Loucy (cell line): Measurements from ENCODE around the gene ARHGAP6.

Source experiments
- H2AFZ ChIP-seq: fragments of 200-600 bp; sonication (generic); 2 replicates; pipeline ENCODE4 v1.6.0; 2016; ENCODE audit warnings: antibody characterized with exemption, mild to moderate bottlenecking, low read length, moderate library complexity
- H3F3A ChIP-seq: fragments of 200-600 bp; 2 replicates; pipeline ENCODE4 v1.6.0; 2016; ENCODE audit warnings: antibody characterized with exemption, low read depth, mild to moderate bottlenecking
- H3K27me3 ChIP-seq: fragments of 200-600 bp; sonication (generic); 2 replicates; pipeline ENCODE4 v1.6.1; 2014; ENCODE audit warnings: low read length, mild to moderate bottlenecking; ENCODE audit not compliant: insufficient read depth, poor library complexity, severe bottlenecking
- H3K36me3 ChIP-seq: fragments of 200-600 bp; sonication (generic); 2 replicates; pipeline ENCODE4 v1.6.1; 2016; ENCODE audit warnings: low read length; ENCODE audit not compliant: insufficient read depth
- H3K4me1 ChIP-seq: fragments of 200-600 bp; sonication (generic); 2 replicates; pipeline ENCODE4 v1.5.1; 2014; ENCODE audit warnings: low read length, mild to moderate bottlenecking; ENCODE audit not compliant: insufficient read depth, poor library complexity, severe bottlenecking
- H3K4me2 ChIP-seq: fragments of 200-600 bp; sonication (generic); 2 replicates; pipeline ENCODE4 v1.6.0; 2014; ENCODE audit warnings: antibody characterized with exemption, low read length, low read depth, mild to moderate bottlenecking; ENCODE audit not compliant: poor library complexity, severe bottlenecking
- H3K4me3 ChIP-seq: fragments of 200-600 bp; sonication (generic); 2 replicates; pipeline ENCODE4 v1.5.1; 2014; ENCODE audit warnings: low read length, mild to moderate bottlenecking, mixed read lengths; ENCODE audit not compliant: poor library complexity, severe bottlenecking
- H3K79me2 ChIP-seq: fragments of 200-600 bp; sonication (generic); 2 replicates; pipeline ENCODE4 v1.6.1; 2014; ENCODE audit warnings: low read length; ENCODE audit not compliant: insufficient read depth
- H3K9ac ChIP-seq: fragments of 200-600 bp; sonication (generic); 2 replicates; pipeline ENCODE4 v1.6.0; 2014; ENCODE audit warnings: mild to moderate bottlenecking, low read depth, low read length, moderate library complexity; ENCODE audit not compliant: poor library complexity, severe bottlenecking
- H3K9me2 ChIP-seq: fragments of 200-600 bp; sonication (generic); replicated peaks from 2 replicates; pipeline ENCODE4 v1.6.1; 2016; ENCODE audit warnings: low read depth, low read length, mixed read lengths
- H3K9me3 ChIP-seq: fragments of 200-600 bp; sonication (generic); 2 replicates; pipeline ENCODE4 v1.6.1; 2014; ENCODE audit warnings: mild to moderate bottlenecking, antibody characterized with exemption, low read length, low read depth; ENCODE audit not compliant: insufficient read depth
- H4K20me1 ChIP-seq: fragments of 200-600 bp; sonication (generic); 2 replicates; pipeline ENCODE4 v1.6.0; 2014; ENCODE audit warnings: antibody characterized with exemption, low read length, mild to moderate bottlenecking; ENCODE audit not compliant: insufficient read depth, poor library complexity, severe bottlenecking
- EZH2phosphoT487 ChIP-seq: fragments of 200-600 bp; IDR thresholded peaks from 2 replicates; pipeline ENCODE4 v1.6.1; 2018; ENCODE audit warnings: antibody characterized with exemption, mild to moderate bottlenecking, moderate library complexity, borderline replicate concordance
- TF ChIP-seq, protein P1 (sequence below): fragments of 200-600 bp; sonication (generic); conservative IDR thresholded peaks from 2 replicates; pipeline ENCODE4 v1.5.1; 2014; ENCODE audit warnings: mild to moderate bottlenecking, antibody characterized with exemption, low read length

Gene ARHGAP6

DNA sequence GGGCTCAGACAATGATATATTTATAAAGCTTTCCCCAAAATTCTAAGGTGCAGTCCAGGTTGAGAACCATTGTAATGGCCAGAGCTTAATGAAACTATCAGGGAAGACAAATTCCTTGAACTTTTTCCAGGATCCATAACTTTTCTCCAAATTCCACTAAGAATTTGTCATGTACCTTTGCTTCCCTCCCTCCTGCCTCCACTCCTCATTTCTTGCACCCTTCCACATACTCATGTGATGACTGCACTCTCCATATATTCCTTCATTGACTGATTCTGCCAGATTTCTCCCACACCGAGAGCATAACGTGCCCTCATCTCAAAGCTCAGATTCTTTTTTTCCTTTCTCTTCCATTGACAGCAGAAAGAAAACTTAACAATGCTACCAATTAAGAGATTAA lies 393.4 kb downstream of the ARHGAP6 start:
- Histone ChIP-seq H3K27me3 (no peaks in the 10 kb centered on the region), H3K4me2 (no peak overlapping the region), H3K4me3 (no peak overlapping the region), H3K36me3 (no peaks in the 10 kb centered on the region), H3K9me3 (no peaks in the 10 kb centered on the region), H3K9ac (no peak overlapping the region), H3K4me1 (no peaks in the 10 kb centered on the region), H3K9me2 (no peaks in the 10 kb centered on the region), H3K79me2 (no peaks in the 10 kb centered on the region), H2AFZ (no peak overlapping the region), H3F3A (no peaks in the 10 kb centered on the region), H4K20me1 (no peaks in the 10 kb centered on the region)
- TF ChIP-seq, protein P1, sequence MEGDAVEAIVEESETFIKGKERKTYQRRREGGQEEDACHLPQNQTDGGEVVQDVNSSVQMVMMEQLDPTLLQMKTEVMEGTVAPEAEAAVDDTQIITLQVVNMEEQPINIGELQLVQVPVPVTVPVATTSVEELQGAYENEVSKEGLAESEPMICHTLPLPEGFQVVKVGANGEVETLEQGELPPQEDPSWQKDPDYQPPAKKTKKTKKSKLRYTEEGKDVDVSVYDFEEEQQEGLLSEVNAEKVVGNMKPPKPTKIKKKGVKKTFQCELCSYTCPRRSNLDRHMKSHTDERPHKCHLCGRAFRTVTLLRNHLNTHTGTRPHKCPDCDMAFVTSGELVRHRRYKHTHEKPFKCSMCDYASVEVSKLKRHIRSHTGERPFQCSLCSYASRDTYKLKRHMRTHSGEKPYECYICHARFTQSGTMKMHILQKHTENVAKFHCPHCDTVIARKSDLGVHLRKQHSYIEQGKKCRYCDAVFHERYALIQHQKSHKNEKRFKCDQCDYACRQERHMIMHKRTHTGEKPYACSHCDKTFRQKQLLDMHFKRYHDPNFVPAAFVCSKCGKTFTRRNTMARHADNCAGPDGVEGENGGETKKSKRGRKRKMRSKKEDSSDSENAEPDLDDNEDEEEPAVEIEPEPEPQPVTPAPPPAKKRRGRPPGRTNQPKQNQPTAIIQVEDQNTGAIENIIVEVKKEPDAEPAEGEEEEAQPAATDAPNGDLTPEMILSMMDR = no peak
- no peak for TF ChIP-seq EZH2phosphoT487

DNA sequence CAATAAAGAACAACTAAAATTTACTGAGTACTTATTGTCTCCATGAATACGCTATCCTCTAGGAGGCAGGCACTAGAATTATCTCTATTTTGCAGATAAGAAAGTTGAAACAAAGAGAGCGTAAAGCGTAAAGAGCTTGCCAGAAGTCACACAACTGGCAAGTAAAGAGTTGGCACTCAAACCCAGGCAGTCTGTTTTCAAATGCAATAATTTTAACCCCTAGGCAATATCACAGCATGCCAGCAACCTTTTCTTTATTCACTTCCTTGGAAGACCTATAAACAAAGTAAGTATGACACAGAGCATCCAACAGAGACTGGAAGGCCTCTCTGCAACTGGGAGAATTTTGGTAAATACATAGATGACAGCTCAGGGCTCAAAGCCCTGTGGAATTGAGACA lies 395.7 kb downstream of the ARHGAP6 start:
- no peak for TF ChIP-seq EZH2phosphoT487
- TF ChIP-seq, protein P1 = no peak
- Histone ChIP-seq H3K9me2 (no peaks in the 10 kb centered on the region), H3K4me2 (no peak overlapping the region), H3K9ac (no peak overlapping the region), H3K9me3 (no peaks in the 10 kb centered on the region), H2AFZ (no peak overlapping the region), H3K27me3 (no peaks in the 10 kb centered on the region), H3K79me2 (no peaks in the 10 kb centered on the region), H3K4me3 (no peak overlapping the region), H4K20me1 (no peaks in the 10 kb centered on the region), H3K4me1 (no peaks in the 10 kb centered on the region), H3K36me3 (no peaks in the 10 kb centered on the region), H3F3A (no peaks in the 10 kb centered on the region)

DNA sequence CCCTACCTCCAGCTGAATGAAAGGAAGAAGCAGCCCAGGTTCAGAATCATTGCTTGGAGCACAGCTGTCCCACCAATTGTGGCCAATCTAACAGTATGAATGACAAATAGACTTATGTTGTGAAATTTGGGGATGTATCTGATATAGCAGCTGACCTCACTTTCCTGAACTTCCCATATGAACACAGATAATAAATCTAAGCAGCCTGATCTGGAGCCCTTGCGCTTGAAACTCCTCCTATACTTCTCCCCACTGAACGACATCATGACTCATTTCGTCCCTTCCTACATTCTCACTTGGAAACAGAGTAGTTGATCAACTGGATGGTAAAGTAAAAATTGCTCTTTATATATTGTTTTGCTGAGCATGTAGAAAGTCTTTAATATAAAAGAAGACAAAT lies 396.7 kb downstream of the ARHGAP6 start:
- H3K79me2 ChIP-seq = no peaks in the 10 kb centered on the region
- H3K9me2 ChIP-seq = no peaks in the 10 kb centered on the region
- no peaks in the 10 kb centered on the region for H3F3A ChIP-seq
- no peak overlapping the region for H3K4me3 ChIP-seq
- no peaks in the 10 kb centered on the region for H3K27me3 ChIP-seq
- no peaks in the 10 kb centered on the region for H3K36me3 ChIP-seq
- no peak overlapping the region for H3K9ac ChIP-seq
- H2AFZ ChIP-seq = no peak overlapping the region
- no peaks in the 10 kb centered on the region for H4K20me1 ChIP-seq
- TF ChIP-seq EZH2phosphoT487 = no peak
- TF ChIP-seq, protein P1 = no peak
- H3K9me3 ChIP-seq = no peaks in the 10 kb centered on the region
- H3K4me1 ChIP-seq = no peaks in the 10 kb centered on the region
- H3K4me2 ChIP-seq = no peak overlapping the region
